ENCODE results near the gene HPGDS. TPM values are rescaled to one million over a fixed set of nuclear protein-coding genes. Genes with fewer than 3 reads are reported as not detected.
A peak's percentile ranks its signal among the peaks of the same experiment; 100 is the strongest.
"Not testable (repeated sequence)": the region's sequence is repeated elsewhere in the genome, so short reads cannot be mapped to it uniquely, and the experiment has no call there.

HPGDS gene
- not detected for total RNA-seq

DNA sequence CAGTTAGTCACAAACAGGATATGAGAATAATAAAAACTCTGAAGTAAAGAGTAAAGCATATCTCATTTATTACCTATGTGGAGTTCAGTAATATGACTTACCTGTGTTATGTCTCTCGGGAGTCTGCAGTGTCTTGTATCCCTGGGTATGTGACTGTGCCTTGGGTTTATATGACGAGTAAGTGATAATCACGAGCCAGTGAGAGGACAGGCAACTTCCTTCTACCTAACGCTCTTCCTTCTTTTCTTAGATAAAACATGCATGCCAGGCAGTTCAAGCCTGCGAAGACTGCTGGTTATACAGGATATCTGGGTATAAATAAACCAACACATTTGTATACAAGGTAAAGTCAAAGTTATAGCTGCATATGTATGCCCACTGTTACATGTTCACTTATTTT lies at the start of gene HPGDS:
Gene HPGDS (minus strand): TSS at position 143 of the 400 bp plus-strand sequence. CDS start 8,207 bp downstream, outside the sequence.
- no peak for ATAC-seq
- ChIA-PET POLR2A (no interaction called here), CTCF (no interaction called here)
- Mint-ChIP-seq H3K27me3 (ENCODE audit: low read depth) (no peaks in the 10 kb centered on the region), H3K4me1 (ENCODE audit: low read depth) (peaks cover 26% of the 10 kb centered on the region), H3K36me3 (ENCODE audit: low read depth) (no peaks in the 10 kb centered on the region), H3K9me3 (ENCODE audit: insufficient read depth) (no peaks in the 10 kb centered on the region), H3K27ac (no peak within 1 kb of the TSS), H3K4me3 (no peak within 1 kb of the TSS)
- no peak for DNase-seq

DNA sequence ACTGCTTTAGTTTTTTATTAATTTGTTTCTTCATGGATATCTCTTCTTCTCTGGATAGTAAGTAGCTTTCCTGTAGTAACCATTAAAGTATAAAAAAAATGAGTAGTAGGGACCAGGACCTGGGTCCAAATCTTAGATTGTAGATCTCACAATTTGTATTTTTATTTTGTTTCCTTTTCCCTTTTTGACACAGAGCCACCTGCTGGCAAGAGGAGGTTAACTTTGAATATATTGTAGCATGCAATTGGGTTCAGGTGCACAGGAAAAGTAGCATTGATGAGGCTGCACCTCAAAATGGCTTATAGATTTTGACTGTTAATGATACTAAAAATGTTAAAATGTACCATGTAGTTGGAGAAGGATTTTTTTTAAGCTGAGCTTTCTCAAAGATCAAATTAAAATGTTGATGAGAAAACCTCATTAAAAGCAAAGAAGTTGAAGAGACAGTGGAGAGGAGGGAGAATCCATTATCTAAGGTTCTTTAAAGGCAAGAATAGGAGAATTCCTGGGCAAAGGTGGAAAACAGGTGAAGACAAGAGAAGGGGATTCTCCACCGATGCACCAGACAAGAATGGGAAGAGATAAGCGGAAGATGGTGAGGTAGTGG lies 48.3 kb upstream of the HPGDS start:
- DNase-seq (peak; percentile 28), ATAC-seq (no peak)
- H3K9me3 Mint-ChIP-seq (ENCODE audit: insufficient read depth): no peaks in the 10 kb centered on the region
- peaks cover 3% of the 10 kb centered on the region for H3K27me3 Mint-ChIP-seq (ENCODE audit: low read depth)
- H3K4me3 Mint-ChIP-seq: no peak overlapping the region
- H3K4me1 Mint-ChIP-seq (ENCODE audit: low read depth): no peaks in the 10 kb centered on the region
- POLR2A ChIA-PET: no interaction called here
- CTCF ChIA-PET: interaction anchor here (0.9 to 1.3 kb wide), 3 partner anchors 13 to 85 kb away, joined by 3 to 5 read pairs (median 3); no protein-coding TSS in a partner anchor
- no peaks in the 10 kb centered on the region for H3K36me3 Mint-ChIP-seq (ENCODE audit: low read depth)
- no peak overlapping the region for H3K27ac Mint-ChIP-seq

DNA sequence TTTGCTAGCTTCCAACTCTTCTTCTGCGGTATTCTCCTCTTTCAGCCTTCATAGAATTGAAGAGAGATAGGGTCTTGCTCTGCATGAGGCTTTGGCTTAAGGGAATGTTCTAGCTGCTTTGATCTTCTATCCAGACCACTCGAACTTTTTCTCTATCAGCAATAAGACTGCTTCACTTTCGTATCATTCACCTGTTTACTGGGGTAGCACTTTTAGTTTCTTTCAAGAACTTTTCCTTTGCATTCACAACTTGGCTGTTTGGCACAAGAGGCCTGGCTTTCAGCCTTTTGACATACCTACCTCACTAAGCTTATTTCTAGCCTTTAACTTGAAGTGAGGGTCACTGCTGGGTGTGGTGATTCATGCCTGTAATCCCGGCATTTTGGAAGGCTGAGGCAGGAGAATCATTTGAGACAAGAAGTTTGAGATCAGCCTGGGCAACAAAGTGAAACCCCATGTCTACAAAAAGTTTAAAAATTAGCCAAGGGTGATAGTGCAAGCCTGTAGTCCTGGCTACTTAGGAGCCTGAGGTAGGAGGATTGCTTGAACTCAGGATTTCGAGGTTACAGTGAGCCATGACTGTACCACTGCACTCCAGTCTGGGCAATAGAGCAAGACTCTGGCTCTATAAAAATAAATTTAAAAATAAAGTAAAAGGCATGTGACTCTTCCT lies 47.1 kb upstream of the HPGDS start:
- ChIA-PET POLR2A (no interaction called here), CTCF (interaction anchor here (0.8 to 1.4 kb wide), 5 partner anchors 12 to 87 kb away, joined by 3 to 6 read pairs (median 3); no protein-coding TSS in a partner anchor)
- H3K4me1 Mint-ChIP-seq (ENCODE audit: low read depth): no peaks in the 10 kb centered on the region
- no peak overlapping the region for H3K27ac Mint-ChIP-seq
- no peaks in the 10 kb centered on the region for H3K36me3 Mint-ChIP-seq (ENCODE audit: low read depth)
- H3K27me3 Mint-ChIP-seq (ENCODE audit: low read depth): no peaks in the 10 kb centered on the region
- no peak for ATAC-seq
- H3K9me3 Mint-ChIP-seq (ENCODE audit: insufficient read depth): no peaks in the 10 kb centered on the region
- H3K4me3 Mint-ChIP-seq: no peak overlapping the region
- DNase-seq: no peak

DNA sequence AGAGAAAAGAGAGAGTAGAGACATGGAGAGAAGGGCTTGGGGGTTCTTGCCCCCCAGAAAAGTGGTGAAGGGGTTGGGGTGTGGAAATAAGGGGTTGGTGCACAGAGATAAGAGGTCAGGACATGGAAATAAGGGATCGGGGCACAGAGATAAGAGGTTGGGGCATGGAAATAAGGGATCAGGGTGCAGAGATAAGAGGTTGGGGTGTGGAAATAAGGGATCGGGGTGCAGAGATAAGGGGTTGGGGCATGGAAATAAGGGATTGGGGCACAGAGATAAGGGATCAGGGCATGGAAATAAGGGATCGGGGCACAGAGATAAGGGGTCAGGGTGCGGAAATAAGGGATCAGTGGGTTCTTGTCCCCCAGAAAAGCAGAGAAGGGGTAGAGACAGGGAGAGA lies 45.3 kb upstream of the HPGDS start:
- H3K4me3 Mint-ChIP-seq; H3K27me3 Mint-ChIP-seq (ENCODE audit: low read depth); H3K9me3 Mint-ChIP-seq (ENCODE audit: insufficient read depth); ATAC-seq; POLR2A ChIA-PET; H3K4me1 Mint-ChIP-seq (ENCODE audit: low read depth); CTCF ChIA-PET; H3K36me3 Mint-ChIP-seq (ENCODE audit: low read depth); DNase-seq; H3K27ac Mint-ChIP-seq: not testable (repeated sequence)

DNA sequence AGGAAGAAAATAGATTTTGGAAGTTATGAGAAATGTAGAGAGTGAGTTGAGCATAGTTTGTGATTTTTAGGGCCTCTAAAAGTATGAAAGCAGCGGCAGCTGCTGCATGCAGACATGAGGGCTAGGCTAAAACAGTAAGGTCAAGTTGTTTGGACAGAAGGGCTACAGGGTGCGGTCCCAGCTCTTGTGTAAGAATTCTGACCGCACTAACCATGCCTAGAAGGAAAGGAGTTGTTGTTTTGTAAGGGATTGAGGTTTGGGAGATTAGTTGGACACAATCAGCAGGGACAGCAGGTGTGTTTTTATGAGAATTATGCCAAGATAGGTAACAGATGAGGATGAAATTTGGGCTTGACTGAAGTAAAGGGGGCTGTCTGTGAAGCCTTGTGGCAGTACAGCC lies 42.8 kb upstream of the HPGDS start:
- H3K4me3 Mint-ChIP-seq; H3K36me3 Mint-ChIP-seq (ENCODE audit: low read depth); H3K27ac Mint-ChIP-seq; H3K9me3 Mint-ChIP-seq (ENCODE audit: insufficient read depth); POLR2A ChIA-PET; CTCF ChIA-PET; H3K4me1 Mint-ChIP-seq (ENCODE audit: low read depth); DNase-seq; H3K27me3 Mint-ChIP-seq (ENCODE audit: low read depth); ATAC-seq: not testable (repeated sequence)

DNA sequence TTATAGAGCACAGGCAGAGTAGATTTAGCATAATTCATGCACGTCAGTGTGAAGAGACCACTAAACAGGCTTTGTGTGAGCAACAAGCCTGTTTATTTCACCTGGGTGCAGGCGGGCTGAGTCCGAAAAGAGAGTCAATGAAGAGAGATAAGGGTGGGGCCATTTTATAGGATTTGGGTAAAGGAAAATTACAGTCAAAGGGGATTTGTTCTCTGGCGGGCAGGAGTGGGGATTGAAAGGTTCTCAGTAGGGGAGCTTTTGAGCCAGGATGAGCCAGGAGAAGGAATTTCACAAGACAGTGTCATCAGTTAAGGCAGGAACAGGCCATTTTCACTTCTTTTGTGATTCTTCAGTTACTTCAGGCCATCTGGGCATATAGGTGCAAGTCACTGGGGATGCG lies 40.3 kb upstream of the HPGDS start:
- H3K27me3 Mint-ChIP-seq (ENCODE audit: low read depth); DNase-seq; H3K9me3 Mint-ChIP-seq (ENCODE audit: insufficient read depth); H3K4me3 Mint-ChIP-seq; POLR2A ChIA-PET; ATAC-seq; H3K4me1 Mint-ChIP-seq (ENCODE audit: low read depth); H3K27ac Mint-ChIP-seq; CTCF ChIA-PET; H3K36me3 Mint-ChIP-seq (ENCODE audit: low read depth): not testable (repeated sequence)

DNA sequence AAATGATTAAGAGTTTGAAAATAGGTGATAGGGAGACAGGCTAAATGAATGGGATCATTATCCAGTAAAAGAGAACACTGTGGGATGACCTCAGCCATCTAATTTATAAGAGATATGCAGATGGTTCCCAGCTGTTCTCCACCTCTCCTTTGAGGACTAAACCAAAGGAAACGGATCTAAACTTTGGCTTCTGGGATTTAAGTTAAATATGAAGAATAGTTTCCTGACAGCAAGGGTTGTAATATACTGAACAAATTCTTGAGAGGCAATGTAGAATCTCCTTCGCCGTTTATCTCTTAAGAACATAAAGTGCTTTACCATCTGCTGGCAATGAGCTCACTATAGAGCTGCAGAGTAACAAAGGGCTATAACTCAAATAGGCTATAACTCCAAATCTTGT lies 35.4 kb upstream of the HPGDS start:
- ChIA-PET POLR2A (no interaction called here), CTCF (interaction anchor here (1.0 to 1.3 kb wide), 3 partner anchors 11 to 29 kb away, joined by 3 to 5 read pairs (median 4); no protein-coding TSS in a partner anchor)
- H3K36me3 Mint-ChIP-seq (ENCODE audit: low read depth): no peaks in the 10 kb centered on the region
- no peak overlapping the region for H3K27ac Mint-ChIP-seq
- no peak for ATAC-seq
- peaks cover 5% of the 10 kb centered on the region for H3K27me3 Mint-ChIP-seq (ENCODE audit: low read depth)
- no peak for DNase-seq
- no peaks in the 10 kb centered on the region for H3K4me1 Mint-ChIP-seq (ENCODE audit: low read depth)
- H3K9me3 Mint-ChIP-seq (ENCODE audit: insufficient read depth): no peaks in the 10 kb centered on the region
- H3K4me3 Mint-ChIP-seq: no peak overlapping the region

DNA sequence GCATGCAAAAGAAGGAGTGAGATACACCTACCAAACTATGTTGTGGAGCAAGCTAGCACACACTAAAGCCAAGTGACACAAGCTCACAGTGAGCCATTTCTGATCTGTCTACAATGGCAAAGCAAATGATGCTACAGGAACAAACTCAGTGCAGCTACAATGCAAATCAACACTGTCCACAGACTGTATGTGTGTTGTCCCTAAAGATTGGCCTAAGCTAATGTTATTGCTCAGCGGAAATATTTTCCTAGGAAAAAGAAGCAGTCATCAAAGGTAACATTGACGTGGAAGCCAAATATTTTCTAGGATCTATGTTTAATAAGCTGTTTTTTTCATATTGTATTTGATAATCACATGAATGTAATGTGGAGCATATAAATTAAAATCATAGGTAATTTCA lies 34.7 kb upstream of the HPGDS start:
- DNase-seq: no peak
- Mint-ChIP-seq H3K4me3 (no peak overlapping the region), H3K36me3 (ENCODE audit: low read depth) (no peaks in the 10 kb centered on the region), H3K27ac (no peak overlapping the region), H3K27me3 (ENCODE audit: low read depth) (peaks cover 5% of the 10 kb centered on the region), H3K9me3 (ENCODE audit: insufficient read depth) (no peaks in the 10 kb centered on the region), H3K4me1 (ENCODE audit: low read depth) (no peaks in the 10 kb centered on the region)
- CTCF ChIA-PET: interaction anchor here (1.0 to 1.1 kb wide), 2 partner anchors 12 kb away, joined by 3 read pairs; no protein-coding TSS in a partner anchor
- POLR2A ChIA-PET: interaction anchor here (0.5 kb wide), 1 partner anchor 171 kb away, joined by 6 read pairs; no protein-coding TSS in a partner anchor
- no peak for ATAC-seq

DNA sequence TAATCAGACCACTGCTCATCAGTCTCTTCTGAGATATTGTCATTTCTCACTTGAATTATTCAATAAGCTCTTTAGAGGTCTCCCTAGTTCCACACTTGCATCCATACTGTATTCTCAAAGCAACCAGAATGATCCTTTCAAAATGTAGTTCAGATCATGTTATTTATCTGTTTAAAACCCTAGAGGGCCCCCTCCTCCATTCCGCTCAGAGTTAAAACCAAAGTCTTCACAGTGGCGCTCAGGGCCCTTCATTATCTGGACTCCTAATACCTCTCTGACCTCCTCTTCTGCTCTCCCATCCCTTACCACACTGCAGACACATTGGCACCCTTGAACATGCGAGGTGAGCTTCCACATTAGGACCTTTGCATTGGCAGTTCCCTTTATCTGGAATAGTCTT lies 32.7 kb upstream of the HPGDS start:
- ChIA-PET CTCF (no interaction called here), POLR2A (no interaction called here)
- no peaks in the 10 kb centered on the region for H3K4me1 Mint-ChIP-seq (ENCODE audit: low read depth)
- no peak overlapping the region for H3K4me3 Mint-ChIP-seq
- no peaks in the 10 kb centered on the region for H3K9me3 Mint-ChIP-seq (ENCODE audit: insufficient read depth)
- H3K36me3 Mint-ChIP-seq (ENCODE audit: low read depth): no peaks in the 10 kb centered on the region
- H3K27ac Mint-ChIP-seq: no peak overlapping the region
- H3K27me3 Mint-ChIP-seq (ENCODE audit: low read depth): peaks cover 5% of the 10 kb centered on the region
- ATAC-seq (no peak), DNase-seq (no peak)

DNA sequence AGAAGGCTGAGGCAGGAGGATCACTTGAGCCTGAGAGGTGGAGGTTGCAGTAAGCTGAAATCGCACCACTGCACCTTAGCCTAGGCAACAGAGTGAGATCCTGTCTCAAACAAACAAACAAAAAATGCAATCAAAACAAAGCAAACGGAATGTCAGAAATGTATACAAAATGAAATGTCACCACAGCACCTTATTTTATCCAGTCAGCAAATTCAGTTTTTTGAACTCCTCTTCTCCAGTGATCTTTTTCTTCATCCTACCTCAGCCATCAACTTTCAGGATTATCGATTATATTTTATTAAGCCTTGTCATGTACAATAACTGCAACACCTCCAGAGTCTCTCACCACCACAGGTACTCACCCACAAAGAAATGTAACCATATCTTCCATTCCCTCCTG lies 31.1 kb upstream of the HPGDS start:
- CTCF ChIA-PET: no interaction called here
- Mint-ChIP-seq H3K9me3 (ENCODE audit: insufficient read depth) (no peaks in the 10 kb centered on the region), H3K4me1 (ENCODE audit: low read depth) (no peaks in the 10 kb centered on the region), H3K4me3 (no peak overlapping the region), H3K27me3 (ENCODE audit: low read depth) (peaks cover 3% of the 10 kb centered on the region), H3K27ac (no peak overlapping the region), H3K36me3 (ENCODE audit: low read depth) (no peaks in the 10 kb centered on the region)
- ATAC-seq (no peak), DNase-seq (no peak)
- POLR2A ChIA-PET: no interaction called here

DNA sequence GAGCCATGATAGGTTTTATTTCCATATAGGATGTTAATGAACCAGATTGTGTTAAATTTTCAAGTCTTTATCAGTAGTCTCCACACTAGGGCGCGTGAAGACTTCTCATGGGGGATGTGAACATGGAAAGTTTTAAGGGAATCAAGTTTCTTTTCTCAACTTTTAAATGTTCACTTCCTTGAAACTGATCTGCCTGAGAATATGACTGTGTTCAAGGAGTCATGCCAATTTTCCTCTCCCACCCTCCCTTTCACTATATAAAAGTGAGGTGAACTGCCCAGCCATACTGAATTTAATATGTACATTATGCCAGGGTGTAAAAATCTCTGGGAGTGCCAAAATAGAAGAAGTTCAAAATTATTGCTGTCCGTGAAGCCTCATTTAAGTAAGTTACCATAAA lies 30.4 kb upstream of the HPGDS start:
- H3K27ac Mint-ChIP-seq: no peak overlapping the region
- H3K9me3 Mint-ChIP-seq (ENCODE audit: insufficient read depth): no peaks in the 10 kb centered on the region
- H3K36me3 Mint-ChIP-seq (ENCODE audit: low read depth): no peaks in the 10 kb centered on the region
- CTCF ChIA-PET: no interaction called here
- H3K27me3 Mint-ChIP-seq (ENCODE audit: low read depth): peaks cover 3% of the 10 kb centered on the region
- POLR2A ChIA-PET: no interaction called here
- H3K4me3 Mint-ChIP-seq: no peak overlapping the region
- DNase-seq: no peak
- ATAC-seq: no peak
- H3K4me1 Mint-ChIP-seq (ENCODE audit: low read depth): no peaks in the 10 kb centered on the region

DNA sequence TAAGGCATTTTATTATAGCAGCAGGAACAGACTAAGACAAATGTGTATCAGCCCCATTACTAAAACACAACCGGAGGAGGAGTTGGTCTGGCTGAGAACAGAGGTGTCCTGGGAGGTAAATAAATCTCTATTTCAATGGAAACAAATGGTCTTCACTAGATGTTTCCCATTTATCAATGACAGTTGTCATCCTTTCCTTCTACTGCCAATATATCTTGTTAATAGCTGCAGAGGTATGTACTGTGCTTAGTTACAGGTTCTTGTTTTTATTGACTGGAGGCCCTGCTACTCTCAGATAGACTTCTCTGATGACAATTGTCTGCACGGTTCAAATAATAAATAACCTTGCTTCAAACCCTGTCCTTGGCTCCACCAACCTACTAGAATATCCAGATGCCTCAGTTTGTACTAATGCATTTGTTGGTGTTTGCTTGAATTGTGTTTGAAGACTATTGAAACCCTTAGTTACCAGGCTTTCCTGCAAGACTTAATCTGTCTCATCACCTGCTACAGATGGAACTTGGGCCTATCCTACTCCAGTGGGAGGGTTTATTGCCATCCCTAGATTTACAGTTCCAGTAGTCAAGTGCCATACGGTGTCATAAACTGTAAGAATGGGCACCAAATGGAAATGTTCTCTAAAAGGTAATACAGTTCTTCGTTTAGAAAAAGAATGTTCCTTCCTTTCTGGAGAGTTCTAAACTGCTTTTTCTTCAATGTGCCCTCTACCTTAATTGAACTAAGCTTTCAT lies 29.8 kb upstream of the HPGDS start:
- DNase-seq (no peak), ATAC-seq (no peak)
- no peak overlapping the region for H3K27ac Mint-ChIP-seq
- CTCF ChIA-PET: no interaction called here
- no peaks in the 10 kb centered on the region for H3K9me3 Mint-ChIP-seq (ENCODE audit: insufficient read depth)
- H3K27me3 Mint-ChIP-seq (ENCODE audit: low read depth): peaks cover 3% of the 10 kb centered on the region
- no peak overlapping the region for H3K4me3 Mint-ChIP-seq
- H3K4me1 Mint-ChIP-seq (ENCODE audit: low read depth): no peaks in the 10 kb centered on the region
- POLR2A ChIA-PET: no interaction called here
- no peaks in the 10 kb centered on the region for H3K36me3 Mint-ChIP-seq (ENCODE audit: low read depth)
